ENCODE measurements around the gene CACNA1D.

The CACNA1D gene

GRCh38 chr3:53829605-53830004, 335.2 kb downstream of the CACNA1D start:
- FAIRE-seq (no peak), DNase-seq (ENCODE audit: insufficient read length, low spot score) (no peak)
- no peak for TF ChIP-seq POLR2A (IDR thresholded peaks at IDR 0.05; ENCODE audit: low read depth, low read length)

DNA sequence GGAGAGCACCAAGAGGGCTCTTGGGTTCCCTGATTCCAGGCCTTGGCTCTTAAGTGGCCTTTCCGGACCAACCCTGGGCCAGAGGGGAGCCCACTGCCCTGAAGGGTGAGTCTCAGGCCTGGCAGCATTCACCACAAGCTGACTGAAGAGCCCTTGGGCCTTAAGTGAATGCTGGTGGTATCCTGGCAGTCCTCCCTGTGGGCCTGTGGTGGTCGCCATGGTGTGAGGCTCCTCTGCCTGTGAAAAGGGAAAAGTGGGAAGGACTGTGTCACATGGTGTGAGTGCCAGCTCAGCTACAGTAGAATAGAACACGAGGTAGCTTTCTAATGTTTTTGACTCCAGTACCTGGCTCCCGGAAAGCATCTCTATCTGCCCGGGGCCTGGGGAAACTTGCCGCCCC, 336.5 kb downstream of the CACNA1D start:
- no peak for DNase-seq (ENCODE audit: insufficient read length, low spot score)
- no peak for TF ChIP-seq POLR2A (IDR thresholded peaks at IDR 0.05; ENCODE audit: low read depth, low read length)
- no peak for FAIRE-seq

GRCh38 chr3:53833053-53833645, 338.7 kb downstream of the CACNA1D start:
- no peak for FAIRE-seq
- no peak for DNase-seq (ENCODE audit: insufficient read length, low spot score)
- TF ChIP-seq POLR2A (IDR thresholded peaks at IDR 0.05; ENCODE audit: low read depth, low read length) = no peak

- no peak for TF ChIP-seq POLR2A (IDR thresholded peaks at IDR 0.05; ENCODE audit: low read depth, low read length)
- FAIRE-seq = no peak
- DNase-seq (ENCODE audit: insufficient read length, low spot score) = no peak
Measured at GRCh38 chr3:53833700-53834099, 339.3 kb downstream of the CACNA1D start.

- DNase-seq (ENCODE audit: insufficient read length, low spot score) (no peak), FAIRE-seq (no peak)
- no peak for TF ChIP-seq POLR2A (IDR thresholded peaks at IDR 0.05; ENCODE audit: low read depth, low read length)
Measured at GRCh38 chr3:53834429-53835095, 340.2 kb downstream of the CACNA1D start.

DNA sequence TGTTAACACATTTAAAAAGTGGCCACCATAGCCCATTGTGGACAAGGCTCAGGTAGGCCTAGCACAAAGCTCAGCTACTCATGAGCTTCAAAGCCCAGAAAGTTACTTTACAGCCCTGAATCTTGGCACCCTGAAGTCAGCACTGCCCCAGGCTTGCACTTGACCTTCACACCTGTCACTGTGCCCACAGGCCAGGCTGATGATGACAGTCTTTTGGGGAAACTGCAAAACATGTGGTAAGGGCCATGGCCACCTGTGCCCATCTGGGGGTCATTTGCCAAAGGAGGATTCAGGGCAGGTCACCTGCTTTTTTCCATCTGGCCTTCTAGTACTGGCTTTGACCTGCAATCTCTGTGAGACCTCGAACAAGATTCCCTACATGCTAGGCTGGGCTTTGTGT, 340.8 kb downstream of the CACNA1D start:
- DNase-seq (ENCODE audit: insufficient read length, low spot score) (no peak), FAIRE-seq (no peak)
- no peak for TF ChIP-seq POLR2A (IDR thresholded peaks at IDR 0.05; ENCODE audit: low read depth, low read length)

DNA sequence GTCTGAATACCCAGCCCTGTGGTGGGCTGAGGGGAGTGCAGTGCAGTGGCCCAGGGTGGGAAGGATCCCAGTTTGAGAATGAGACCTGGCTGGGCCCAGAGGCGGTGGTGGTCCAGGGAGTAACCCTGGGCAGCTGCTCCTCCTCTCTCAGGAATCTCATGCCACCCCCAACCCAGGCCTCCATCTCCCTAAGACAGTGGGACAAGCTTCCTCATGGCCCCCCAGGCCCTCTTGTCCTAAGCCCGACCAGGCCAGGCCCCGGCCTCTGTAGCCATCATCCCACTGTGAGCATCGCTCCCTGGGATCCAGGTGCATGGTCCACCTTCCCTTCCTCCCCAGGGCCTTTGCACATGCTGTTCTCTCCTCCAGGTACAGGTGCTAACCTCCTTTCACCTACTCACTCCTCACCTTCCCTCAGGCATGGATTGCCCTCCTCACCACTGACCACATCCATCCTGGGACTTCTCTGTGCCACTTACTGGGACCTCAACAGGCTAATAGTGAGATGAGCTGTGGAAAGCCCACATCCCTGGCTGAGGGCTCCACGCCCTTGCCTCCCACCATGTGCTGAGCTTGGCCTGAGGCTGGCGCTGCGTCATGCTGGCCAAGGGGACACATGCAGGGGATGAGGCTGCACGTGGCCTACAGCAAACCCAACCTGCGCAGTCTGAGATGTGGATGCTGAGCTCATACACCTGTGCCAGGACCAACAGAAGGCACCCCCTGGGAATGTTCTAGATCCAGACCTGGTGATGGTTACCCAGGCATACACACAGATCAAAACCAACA, 341.9 kb downstream of the CACNA1D start:
- FAIRE-seq (no peak), DNase-seq (ENCODE audit: insufficient read length, low spot score) (no peak)
- TF ChIP-seq POLR2A (IDR thresholded peaks at IDR 0.05; ENCODE audit: low read depth, low read length) = no peak

- TF ChIP-seq POLR2A (IDR thresholded peaks at IDR 0.05; ENCODE audit: low read depth, low read length) = no peak
- FAIRE-seq (no peak), DNase-seq (ENCODE audit: insufficient read length, low spot score) (no peak)
Measured at GRCh38 chr3:53837331-53837730, 342.9 kb downstream of the CACNA1D start.

- no peak for FAIRE-seq
- DNase-seq (ENCODE audit: insufficient read length, low spot score) = no peak
- no peak for TF ChIP-seq POLR2A (IDR thresholded peaks at IDR 0.05; ENCODE audit: low read depth, low read length)
Measured at GRCh38 chr3:53841296-53841695, 346.9 kb downstream of the CACNA1D start.

GRCh38 chr3:53842436-53843194, 348.2 kb downstream of the CACNA1D start:
- DNase-seq (ENCODE audit: insufficient read length, low spot score) (no peak), FAIRE-seq (no peak)
- no peak for TF ChIP-seq POLR2A (IDR thresholded peaks at IDR 0.05; ENCODE audit: low read depth, low read length)

- no peak for DNase-seq (ENCODE audit: insufficient read length, low spot score)
- no peak for TF ChIP-seq POLR2A (IDR thresholded peaks at IDR 0.05; ENCODE audit: low read depth, low read length)
- no peak for FAIRE-seq
Measured at GRCh38 chr3:53843195-53844177, 349.1 kb downstream of the CACNA1D start.

DNA sequence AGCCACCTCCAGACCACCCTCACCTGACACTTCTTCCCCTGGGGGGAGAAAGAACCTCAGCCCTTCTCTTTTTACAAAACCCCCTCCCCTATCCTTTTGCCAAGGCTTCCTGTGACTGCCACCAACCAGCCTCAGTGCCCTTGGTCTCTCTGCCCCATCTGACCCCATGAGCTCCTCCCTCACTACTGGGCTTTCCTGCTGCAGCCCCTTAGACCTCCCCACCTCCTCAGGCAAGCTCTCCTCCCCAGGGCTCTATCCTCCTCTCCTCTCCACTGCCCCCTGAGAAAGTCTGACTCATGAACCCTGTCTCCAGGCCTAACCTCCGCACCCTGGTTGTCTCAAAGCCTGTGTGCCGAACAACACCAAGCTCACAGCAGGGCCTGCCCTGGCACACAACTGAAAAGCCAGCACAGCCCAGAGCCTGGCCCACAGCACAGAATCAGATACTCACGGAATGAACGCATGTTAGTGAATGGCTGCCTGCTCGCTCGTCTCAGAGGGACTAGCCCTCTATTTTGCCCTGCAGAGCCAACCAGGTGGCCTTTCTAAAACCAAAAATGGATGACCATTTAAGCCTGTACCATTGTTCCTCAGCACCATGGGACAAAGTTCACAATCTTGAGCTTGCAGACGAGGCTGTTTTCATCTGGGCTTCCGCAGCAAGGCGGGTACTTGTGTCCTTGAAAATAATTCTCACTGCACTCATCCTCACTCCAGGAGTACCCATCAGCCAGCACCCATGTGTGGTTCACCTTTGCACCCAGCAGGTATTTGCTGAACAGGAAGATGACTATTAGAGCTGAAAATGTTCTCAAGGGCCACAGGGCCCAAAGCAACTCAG, 350.1 kb downstream of the CACNA1D start:
- no peak for DNase-seq (ENCODE audit: insufficient read length, low spot score)
- TF ChIP-seq POLR2A (IDR thresholded peaks at IDR 0.05; ENCODE audit: low read depth, low read length) = no peak
- FAIRE-seq = no peak
